Right lung (tissue), 5 donors: ENCODE data around the gene ATP6V0B. TPM values are rescaled to one million over a fixed set of nuclear protein-coding genes. Genes with fewer than 3 reads are reported as not detected.

Experiments used
- DNase-seq, 2 donors: peaks; one replicate each; pipeline ENCODE4 v3.0.0-alpha.2; 2013
- polyA plus RNA-seq, 5 donors: library from polyadenylated mRNA; unstranded; fragments of 120-200 nt; gene quantifications; one replicate each; pipeline versions ENCODE4 v1.2.1 to v1.2.3, GENCODE V29; 2013; ENCODE audit warnings: inconsistent platforms in 1 of 5, low replicate concordance in 1 of 5; ENCODE audit not compliant: insufficient read length in 5 of 5, insufficient read depth in 1 of 5

Gene ATP6V0B
- polyA plus RNA-seq, 5 donors: 51.9 to 83.2 (median 64.3) TPM

GRCh38 chr1:43942411-43942810 is 32.3 kb upstream of the ATP6V0B start:
- no peak for DNase-seq

- DNase-seq: no peak
Observed at GRCh38 chr1:43944860-43945259, 29.9 kb upstream of the ATP6V0B start.

GRCh38 chr1:43945674-43946235 is 29.0 kb upstream of the ATP6V0B start:
- no peak for DNase-seq

- peak; percentile 95 to 97 for DNase-seq
Observed at GRCh38 chr1:43946236-43947060, 28.3 kb upstream of the ATP6V0B start, which contains the start of gene IPO13. TSS of gene IPO13 (plus strand) at chr1:43946950. CDS start at chr1:43947601, 651 bp downstream.

- no peak for DNase-seq
Observed at GRCh38 chr1:43947061-43947873, 27.5 kb upstream of the ATP6V0B start.

GRCh38 chr1:43947874-43948437 is 26.8 kb upstream of the ATP6V0B start:
- DNase-seq: no peak

GRCh38 chr1:43949678-43950077 is 25.1 kb upstream of the ATP6V0B start:
- no peak for DNase-seq

- no peak for DNase-seq
Observed at GRCh38 chr1:43951021-43951985, 23.5 kb upstream of the ATP6V0B start.

- no peak for DNase-seq
Observed at GRCh38 chr1:43952731-43953346, 21.9 kb upstream of the ATP6V0B start.

GRCh38 chr1:43953361-43953760 is 21.4 kb upstream of the ATP6V0B start:
- no peak for DNase-seq

GRCh38 chr1:43954036-43954435 is 20.7 kb upstream of the ATP6V0B start:
- DNase-seq: no peak

- DNase-seq: no peak
Observed at GRCh38 chr1:43956234-43956633, 18.5 kb upstream of the ATP6V0B start.

- DNase-seq: no peak
Observed at GRCh38 chr1:43957407-43958040, 17.2 kb upstream of the ATP6V0B start.

GRCh38 chr1:43958351-43959255 is 16.2 kb upstream of the ATP6V0B start:
- DNase-seq: no peak

GRCh38 chr1:43960798-43961197 is 14.0 kb upstream of the ATP6V0B start:
- no peak for DNase-seq

GRCh38 chr1:43961692-43962091 is 13.1 kb upstream of the ATP6V0B start:
- no peak for DNase-seq

GRCh38 chr1:43962324-43962723 is 12.4 kb upstream of the ATP6V0B start:
- no peak for DNase-seq

- DNase-seq: no peak
Observed at GRCh38 chr1:43963006-43963405, 11.8 kb upstream of the ATP6V0B start.

- no peak for DNase-seq
Observed at GRCh38 chr1:43963890-43964289, 10.9 kb upstream of the ATP6V0B start.
